OCI-LY7 (cell line): ENCODE results near the gene RASA2. TPM values are rescaled to one million over a fixed set of nuclear protein-coding genes. Genes with fewer than 3 reads are reported as not detected.
"Not testable (repeated sequence)": the region's sequence is repeated elsewhere in the genome, so short reads cannot be mapped to it uniquely, and the experiment has no call there.

Experiments
- BruUV-seq: library from RNA; stranded (reverse); fragments of 400-500 nt; replicated peaks from 2 replicates; lab custom pipeline; 2021; lab: Mats Ljungman, UMichigan
- CTCF ChIA-PET: fragments of 300-600 bp; sonication (Branson Sonifier 250); formaldehyde crosslinking; loops from one replicate; lab custom pipeline; 2022; ENCODE audit warnings: antibody characterized with exemption; ENCODE audit not compliant: unreplicated experiment; lab: Charles Lee
- POLR2A ChIA-PET: fragments of 300-600 bp; sonication (Branson Sonifier 250); formaldehyde crosslinking; loops from one replicate; lab custom pipeline; 2022; ENCODE audit warnings: antibody characterized with exemption; lab: Charles Lee
- DNase-seq: peaks from one replicate; pipeline ENCODE4 v3.0.0-alpha.2; 2015; ENCODE audit warnings: low spot score
- H2AFZ ChIP-seq: fragments of 200-600 bp; sonication (generic), shearing (Covaris generic); 2 replicates; pipeline ENCODE4 v1.6.1; 2014; ENCODE audit warnings: mild to moderate bottlenecking, antibody characterized with exemption, low read length, moderate library complexity
- H3K27ac ChIP-seq: fragments of 200-600 bp; sonication (generic); 2 replicates; pipeline ENCODE4 v1.5.1; 2014; ENCODE audit warnings: mixed run types, low read depth, mild to moderate bottlenecking, moderate library complexity, low read length, inconsistent platforms; ENCODE audit not compliant: poor library complexity, severe bottlenecking
- H3K36me3 ChIP-seq: fragments of 200-600 bp; sonication (generic); 2 replicates; pipeline ENCODE4 v1.6.1; 2014; ENCODE audit warnings: mild to moderate bottlenecking, antibody characterized with exemption, low read length, moderate library complexity, mixed read lengths; ENCODE audit not compliant: insufficient read depth
- H3K4me1 ChIP-seq: fragments of 200-600 bp; sonication (generic); 2 replicates; pipeline ENCODE4 v1.5.1; 2014; ENCODE audit warnings: mild to moderate bottlenecking, low read length; ENCODE audit not compliant: insufficient read depth, poor library complexity, severe bottlenecking
- H3K4me2 ChIP-seq: fragments of 200-600 bp; sonication (generic); 2 replicates; pipeline ENCODE4 v1.6.1; 2014; ENCODE audit warnings: mild to moderate bottlenecking, low read length
- H3K4me3 ChIP-seq: fragments of 200-600 bp; sonication (generic); 2 replicates; pipeline ENCODE4 v1.5.1; 2014; ENCODE audit warnings: mild to moderate bottlenecking, low read depth, low read length; ENCODE audit not compliant: poor library complexity, severe bottlenecking
- H3K79me2 ChIP-seq: fragments of 200-600 bp; sonication (generic); 2 replicates; pipeline ENCODE4 v1.6.1; 2016; ENCODE audit warnings: low read depth, mild to moderate bottlenecking, low read length, moderate library complexity, mixed read lengths; ENCODE audit not compliant: insufficient read depth
- H3K9me2 ChIP-seq: fragments of 200-600 bp; sonication (generic); 2 replicates; pipeline ENCODE4 v1.6.1; 2016; ENCODE audit warnings: mild to moderate bottlenecking, low read length, mixed read lengths; ENCODE audit not compliant: insufficient read depth
- H3K9me3 ChIP-seq: fragments of 200-600 bp; sonication (generic); 2 replicates; pipeline ENCODE4 v1.6.1; 2014; ENCODE audit warnings: mild to moderate bottlenecking, mixed run types, low read length, mixed read lengths
- H4K20me1 ChIP-seq: fragments of 200-600 bp; sonication (generic); 2 replicates; pipeline ENCODE4 v1.6.1; 2014; ENCODE audit warnings: mild to moderate bottlenecking, antibody characterized with exemption, low read length, moderate library complexity, mixed read lengths; ENCODE audit not compliant: insufficient read depth
- CTCF ChIP-seq: fragments of 200-600 bp; sonication (generic); conservative IDR thresholded peaks from 2 replicates; pipeline ENCODE4 v1.5.1; 2014; ENCODE audit warnings: mild to moderate bottlenecking, antibody characterized with exemption, low read length, moderate library complexity, mixed read lengths
- EZH2phosphoT487 ChIP-seq: fragments of 200-600 bp; sonication (generic); IDR thresholded peaks from 2 replicates; pipeline ENCODE4 v1.6.1; 2018; ENCODE audit warnings: low read depth, borderline replicate concordance, mild to moderate bottlenecking, mixed run types, antibody characterized with exemption, low read length, moderate library complexity, mixed read lengths
- intact Hi-C: fragments of 100-400 bp; cut with micrococcal nuclease; formaldehyde crosslinking; loops from one replicate; pipeline ENCODE4 v1.10.0; 2022; ENCODE audit not compliant: unreplicated experiment
- total RNA-seq, 2 experiments: library from RNA; depleted of rRNA in 1 of 2; stranded (reverse); fragments of >200 nt in 1 of 2; shearing (Covaris generic) in 1 of 2; gene quantifications; 2 replicates each; pipeline ENCODE4 v1.2.3, GENCODE V29; 2014 to 2022

The RASA2 gene
- total RNA-seq, 2 experiments from 2014 or later = 11.0 to 21.7 TPM

DNA sequence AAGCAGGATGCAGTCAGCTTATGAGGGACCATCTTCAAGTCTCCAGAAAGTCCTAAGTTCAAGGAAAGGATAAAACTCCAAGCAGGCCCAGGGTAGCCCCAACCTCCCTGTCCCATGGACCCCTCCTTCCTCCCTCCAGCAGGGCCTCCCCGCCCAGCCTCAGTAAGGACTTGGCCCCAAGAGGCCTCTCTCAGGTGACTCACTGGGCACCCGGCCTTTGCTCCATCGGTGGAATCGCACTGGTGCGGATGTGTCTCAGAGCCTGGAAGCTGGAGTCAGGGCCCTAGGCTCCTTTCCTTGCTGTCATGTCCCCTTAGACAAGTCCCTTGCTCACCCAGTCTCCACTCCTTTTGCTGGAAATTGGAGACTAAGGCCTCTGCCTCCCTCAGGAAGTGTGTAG is 136.9 kb downstream of the RASA2 start:
- H3K9me3 ChIP-seq = no peaks in the 10 kb centered on the region
- no peak overlapping the region for H3K27ac ChIP-seq
- ChIA-PET POLR2A (no interaction called here), CTCF (no interaction called here)
- no peaks in the 10 kb centered on the region for H3K36me3 ChIP-seq
- DNase-seq = no peak
- no peak for TF ChIP-seq EZH2phosphoT487
- no peak overlapping the region for H2AFZ ChIP-seq
- no peaks in the 10 kb centered on the region for H3K79me2 ChIP-seq
- BruUV-seq = no TSS peak
- H3K4me1 ChIP-seq = no peaks in the 10 kb centered on the region
- no peaks in the 10 kb centered on the region for H4K20me1 ChIP-seq
- intact Hi-C loops = no loop called here
- H3K4me2 ChIP-seq = no peak overlapping the region
- no peaks in the 10 kb centered on the region for H3K9me2 ChIP-seq
- no peak overlapping the region for H3K4me3 ChIP-seq

GRCh38 chr3:141625506-141625905 is 138.7 kb downstream of the RASA2 start:
- Histone ChIP-seq H4K20me1 (no peaks in the 10 kb centered on the region), H2AFZ (no peak overlapping the region), H3K4me1 (no peaks in the 10 kb centered on the region), H3K27ac (no peak overlapping the region), H3K79me2 (no peaks in the 10 kb centered on the region), H3K36me3 (no peaks in the 10 kb centered on the region), H3K9me3 (no peaks in the 10 kb centered on the region), H3K4me3 (no peak overlapping the region), H3K4me2 (no peak overlapping the region), H3K9me2 (no peaks in the 10 kb centered on the region)
- POLR2A ChIA-PET = no interaction called here
- CTCF ChIA-PET = no interaction called here
- DNase-seq = no peak
- no TSS peak for BruUV-seq
- no peak for TF ChIP-seq EZH2phosphoT487
- no peak for TF ChIP-seq CTCF
- intact Hi-C loops = no loop called here

GRCh38 chr3:141628334-141628733 is 141.5 kb downstream of the RASA2 start:
- H3K9me2 ChIP-seq, H3K4me1 ChIP-seq, H2AFZ ChIP-seq, BruUV-seq, H3K4me3 ChIP-seq, CTCF ChIA-PET, H3K9me3 ChIP-seq, H3K36me3 ChIP-seq, H3K27ac ChIP-seq, H4K20me1 ChIP-seq, intact Hi-C loops, H3K79me2 ChIP-seq, DNase-seq, H3K4me2 ChIP-seq: not testable (repeated sequence)
- POLR2A ChIA-PET = interaction anchor here (1.2 kb wide), 1 partner anchor 31 kb away, joined by 4 read pairs; no protein-coding TSS in a partner anchor

DNA sequence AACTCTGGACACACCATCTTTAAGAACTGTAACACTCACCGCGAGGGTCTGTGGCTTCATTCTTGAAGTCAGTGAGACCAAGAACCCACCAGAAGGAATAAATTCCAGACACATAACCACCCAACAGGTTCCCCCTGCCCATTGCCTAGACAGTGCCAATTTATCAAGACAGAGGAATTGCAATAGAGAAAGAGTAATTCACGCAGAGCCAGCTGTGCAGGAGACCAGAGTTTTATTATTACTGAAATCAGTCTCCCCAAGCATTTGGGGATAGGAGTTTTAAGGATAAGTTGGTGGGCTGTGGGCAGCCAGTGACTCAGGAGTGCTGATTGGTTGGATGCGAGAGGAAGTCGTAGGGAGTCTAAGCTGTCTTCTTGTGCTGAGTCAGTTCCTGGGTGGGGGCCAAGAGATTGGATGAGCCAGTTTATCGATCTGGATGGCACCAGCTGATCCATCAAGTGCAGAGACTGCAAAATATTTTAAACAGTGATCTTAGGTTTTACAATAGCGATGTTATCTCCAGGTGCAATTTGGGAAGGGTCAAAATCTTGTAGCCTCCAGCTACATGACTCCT is 142.1 kb downstream of the RASA2 start:
- intact Hi-C loops, H4K20me1 ChIP-seq, H2AFZ ChIP-seq, H3K9me2 ChIP-seq, H3K4me2 ChIP-seq, H3K4me1 ChIP-seq, H3K36me3 ChIP-seq, H3K79me2 ChIP-seq, CTCF ChIA-PET, H3K4me3 ChIP-seq, DNase-seq, H3K9me3 ChIP-seq, BruUV-seq, H3K27ac ChIP-seq: not testable (repeated sequence)
- POLR2A ChIA-PET = interaction anchor here (0.5 to 1.2 kb wide), 3 partner anchors 32 to 774 kb away, joined by 3 to 5 read pairs (median 4); no protein-coding TSS in a partner anchor
